Measurements from ENCODE around the gene FUT7. TPM values are rescaled to one million over a fixed set of nuclear protein-coding genes. Genes with fewer than 3 reads are reported as not detected.
"Not testable (repeated sequence)": the region's sequence is repeated elsewhere in the genome, so short reads cannot be mapped to it uniquely, and the experiment has no call there.

Gene FUT7
- total and polyA plus RNA-seq, 9 of the 15 experiments (the other 6 are each of a cell fraction or from before 2014, with no cell fraction given), result not detected

GRCh38 chr9:137033481-137033880 lies 1.6 kb upstream of the FUT7 start:
- FAIRE-seq; H3K27me3 ChIP-seq (ENCODE audit: control insufficient read depth in 2 of 2, insufficient read depth in 2 of 2, low read length in 2 of 2); H3K4me2 ChIP-seq (ENCODE audit: insufficient read depth, low read length); BruUV-seq (replicated peaks); H3K9me1 ChIP-seq (ENCODE audit: control insufficient read depth, insufficient read depth, low read length); H4K20me1 ChIP-seq (replicated peaks; ENCODE audit: control insufficient read depth, insufficient read depth, low read length); ATAC-seq; H3K27ac ChIP-seq (ENCODE audit: extremely low read depth, low read depth, low read length); H3K79me2 ChIP-seq (ENCODE audit: control insufficient read depth, insufficient read depth, low read length); DNase-seq (ENCODE audit: extremely low read depth in 1 of 4, low spot score in 3 of 4); H3K9ac ChIP-seq (ENCODE audit: insufficient read depth in 1 of 2, low read depth in 2 of 2, low read length in 2 of 2); H3K9me3 ChIP-seq (replicated peaks; ENCODE audit: control insufficient read depth, insufficient read depth, low read depth, low read length); H3K4me3 ChIP-seq; H2AFZ ChIP-seq (ENCODE audit: low read depth, low read length); intact Hi-C loops (cut with micrococcal nuclease); in situ Hi-C loops (cut with MboI); H3K36me3 ChIP-seq (ENCODE audit: control insufficient read depth, insufficient read depth, low read length): not testable (repeated sequence)
- WGBS (ENCODE audit: insufficient coverage, low coverage, missing lambda C conversion rate), result 51% methylated on average over 5 of the region's 5 CpGs
- CTCF ChIA-PET (ENCODE audit: low intra/inter-chr PET ratio), result interaction anchor here (0.6 to 3.7 kb wide), 2 partner anchors 85 to 114 kb away, joined by 3 to 47 read pairs; no protein-coding TSS in a partner anchor
- POLR2A ChIA-PET, result interaction anchor here (0.6 kb wide), 1 partner anchor 97 kb away, joined by 3 read pairs; no protein-coding TSS in a partner anchor
- peaks cover 5 to 74% of the 10 kb centered on the region in 2 experiments; a peak in 4 of 5 replicates for H3K4me1 ChIP-seq (replicated peaks in 1 of 2; ENCODE audit: control insufficient read depth in 2 of 2, insufficient read depth in 2 of 2, low read length in 2 of 2)
- TF ChIP-seq ZNF121 (CRISPR knock-in tag; conservative IDR thresholded peaks at IDR 0.05), result peak; percentile 86

- ChIA-PET POLR2A (interaction anchor here (0.6 to 1.2 kb wide), 2 partner anchors 26 to 98 kb away, joined by 3 read pairs; no protein-coding TSS in a partner anchor), CTCF (ENCODE audit: low intra/inter-chr PET ratio) (interaction anchor here (0.6 to 3.7 kb wide), 2 partner anchors 84 to 114 kb away, joined by 3 to 47 read pairs; no protein-coding TSS in a partner anchor)
- no peak overlapping the region for H3K4me2 ChIP-seq (ENCODE audit: insufficient read depth, low read length)
- no peaks in the 10 kb centered on the region for H3K79me2 ChIP-seq (ENCODE audit: control insufficient read depth, insufficient read depth, low read length)
- H4K20me1 ChIP-seq (replicated peaks; ENCODE audit: control insufficient read depth, insufficient read depth, low read length), result no peaks in the 10 kb centered on the region
- no peaks in the 10 kb centered on the region for H3K9me1 ChIP-seq (ENCODE audit: control insufficient read depth, insufficient read depth, low read length)
- no peak overlapping the region for H3K27ac ChIP-seq (ENCODE audit: extremely low read depth, low read depth, low read length)
- DNase-seq (ENCODE audit: extremely low read depth in 1 of 4, low spot score in 3 of 4), result no peak
- no peaks in the 10 kb centered on the region for H3K36me3 ChIP-seq (ENCODE audit: control insufficient read depth, insufficient read depth, low read length)
- intact Hi-C loops (cut with micrococcal nuclease), result no loop called here
- no peak for FAIRE-seq
- no peak overlapping the region for H2AFZ ChIP-seq (ENCODE audit: low read depth, low read length)
- H3K9me3 ChIP-seq (replicated peaks; ENCODE audit: control insufficient read depth, insufficient read depth, low read depth, low read length), result no peaks in the 10 kb centered on the region
- no peaks in the 10 kb centered on the region for H3K27me3 ChIP-seq (ENCODE audit: control insufficient read depth in 2 of 2, insufficient read depth in 2 of 2, low read length in 2 of 2)
- peaks cover 5 to 77% of the 10 kb centered on the region in 2 experiments; a peak in 4 of 5 replicates for H3K4me1 ChIP-seq (replicated peaks in 1 of 2; ENCODE audit: control insufficient read depth in 2 of 2, insufficient read depth in 2 of 2, low read length in 2 of 2)
- no peak for ATAC-seq
- no peak overlapping the region; a peak in 1 of 4 replicates for H3K9ac ChIP-seq (ENCODE audit: insufficient read depth in 1 of 2, low read depth in 2 of 2, low read length in 2 of 2)
- in situ Hi-C loops (cut with MboI), result no loop called here
- 34% methylated on average over 9 of the region's 10 CpGs for WGBS (ENCODE audit: insufficient coverage, low coverage, missing lambda C conversion rate)
- no TSS peak for BruUV-seq (replicated peaks)
- no peak overlapping the region for H3K4me3 ChIP-seq
- TF ChIP-seq AFF4 (CRISPR knock-in tag; IDR thresholded peaks at IDR 0.05) (no peak), BHLHE40 (IDR thresholded peaks at IDR 0.05; ENCODE audit: low read length) (no peak), ATF1 (CRISPR knock-in tag; IDR thresholded peaks at IDR 0.05) (no peak), ATF1 (tag; IDR thresholded peaks at IDR 0.05) (no peak), ELF2 (CRISPR knock-in tag; IDR thresholded peaks at IDR 0.05) (no peak), DIDO1 (tag; IDR thresholded peaks at IDR 0.05; ENCODE audit: low read depth) (no peak), KLF13 (tag; IDR thresholded peaks at IDR 0.05; ENCODE audit: borderline replicate concordance, low read depth) (no peak), MTF1 (CRISPR knock-in tag; IDR thresholded peaks at IDR 0.05; ENCODE audit: borderline replicate concordance) (no peak), NR1H2 (CRISPR knock-in tag; IDR thresholded peaks at IDR 0.05) (no peak), CEBPG (CRISPR knock-in tag; IDR thresholded peaks at IDR 0.05) (no peak), CEBPG (tag; conservative IDR thresholded peaks at IDR 0.05 in 1 of 2, IDR thresholded peaks at IDR 0.05 in 1 of 2) (no peak), TCFL5 (CRISPR knock-in tag; conservative IDR thresholded peaks at IDR 0.05) (no peak), HNRNPLL (IDR thresholded peaks at IDR 0.05; ENCODE audit: low read depth, low read length, poor library complexity, severe bottlenecking) (no peak)
These were observed 970 bp upstream of the FUT7 start for GRCh38 chr9:137032858-137033257.
